B cell (primary cell): ENCODE measurements around the gene FUT6. TPM values are rescaled to one million over a fixed set of nuclear protein-coding genes. Genes with fewer than 3 reads are reported as not detected.
"Not testable (repeated sequence)": the region's sequence is repeated elsewhere in the genome, so short reads cannot be mapped to it uniquely, and the experiment has no call there.

Experiments used
- ATAC-seq: fragments of 200-7000 bp; cut with Tn5 transposase; one replicate; pipeline ENCODE4 v1.10.0; 2021; ENCODE audit warnings: low read depth, mild to moderate bottlenecking, moderate number of reproducible peaks, moderate library complexity
- CTCF ChIA-PET: fragments of 350-600 bp; sonication (Branson Sonifier 250); formaldehyde crosslinking; loops from one replicate; lab custom pipeline; 2021; ENCODE audit warnings: antibody characterized with exemption, inconsistent platforms; lab: Charles Lee
- POLR2A ChIA-PET: fragments of 350-600 bp; sonication (Branson Sonifier 250); formaldehyde crosslinking; loops from one replicate; lab custom pipeline; 2021; ENCODE audit warnings: antibody characterized with exemption; lab: Charles Lee
- DNase-seq: peaks from one replicate; pipeline ENCODE4 v3.0.0; 2013
- H2AFZ ChIP-seq: 2 replicates; pipeline ENCODE4 v1.6.1; 2012; ENCODE audit warnings: mild to moderate bottlenecking, low read depth, low read length; ENCODE audit not compliant: insufficient read depth, poor library complexity, severe bottlenecking
- H3K27ac ChIP-seq, 2 donors: 1 replicate in 1 of 2; 2 replicates in 1 of 2; pipeline ENCODE4 v1.5.1; 2012 to 2013; ENCODE audit warnings: low read length in 2 of 2, mild to moderate bottlenecking in 2 of 2, moderate library complexity in 1 of 2
- H3K27me3 ChIP-seq, 4 experiments: fragments of 200-600 bp in 1 of 4; sonication (generic) in 1 of 4; replicated peaks in 1 of 4; 1 replicate in 2 of 4; 2 replicates in 2 of 4; pipeline versions ENCODE4 v1.6.1 to v1.7.0; 2013 to 2016; ENCODE audit warnings: low read length in 3 of 4, mild to moderate bottlenecking in 2 of 4, mixed read lengths in 1 of 4, moderate library complexity in 1 of 4; ENCODE audit not compliant: insufficient read depth in 4 of 4, control insufficient read depth in 3 of 4; ENCODE audit errors: control extremely low read depth in 1 of 4
- H3K36me3 ChIP-seq, 2 experiments: replicated peaks in 1 of 2; 1 replicate in 1 of 2; 2 replicates in 1 of 2; pipeline versions ENCODE4 v1.6.1 to v1.7.1; 2013; ENCODE audit warnings: low read length in 1 of 2; ENCODE audit not compliant: insufficient read depth in 2 of 2, control insufficient read depth in 1 of 2; ENCODE audit errors: control extremely low read depth in 1 of 2, extremely low read depth in 1 of 2
- H3K4me1 ChIP-seq, 2 donors: fragments of 200-600 bp in 1 of 2; sonication (generic) in 1 of 2; 1 replicate in 1 of 2; 2 replicates in 1 of 2; pipeline versions ENCODE4 v1.5.1 to v1.6.1; 2013 to 2017; ENCODE audit warnings: low read length in 2 of 2; ENCODE audit not compliant: control insufficient read depth in 2 of 2, insufficient read depth in 2 of 2
- H3K4me2 ChIP-seq: replicated peaks from 2 replicates; pipeline ENCODE3; 2012; ENCODE audit warnings: mild to moderate bottlenecking, low read depth, low read length; ENCODE audit not compliant: poor library complexity, severe bottlenecking
- H3K4me3 ChIP-seq, 5 experiments: fragments of 200-600 bp in 1 of 5; sonication (generic) in 1 of 5; 1 replicate in 3 of 5; 2 replicates in 2 of 5; pipeline versions ENCODE4 v1.5.1 to v1.7.0; 2011 to 2016; ENCODE audit warnings: low read length in 4 of 5, mild to moderate bottlenecking in 4 of 5, low read depth in 2 of 5, control low read depth in 1 of 5, moderate library complexity in 1 of 5; ENCODE audit not compliant: insufficient read depth in 1 of 5; ENCODE audit errors: control extremely low read depth in 1 of 5, extremely low read depth in 1 of 5
- H3K79me2 ChIP-seq: fragments of 200-600 bp; sonication (generic); one replicate; pipeline ENCODE4 v1.6.0; 2016; ENCODE audit warnings: low read length; ENCODE audit not compliant: control insufficient read depth, insufficient read depth
- H3K9ac ChIP-seq: fragments of 200-600 bp; sonication (generic); 2 replicates; pipeline ENCODE4 v1.6.1; 2017; ENCODE audit warnings: mild to moderate bottlenecking, low read length, moderate library complexity
- H3K9me3 ChIP-seq, 3 donors: one replicate each; pipeline versions ENCODE4 v1.6.1 to v1.7.1; 2013; ENCODE audit warnings: low read length in 2 of 3; ENCODE audit not compliant: control insufficient read depth in 2 of 3, insufficient read depth in 1 of 3; ENCODE audit errors: control extremely low read depth in 1 of 3
- H4K20me1 ChIP-seq: 2 replicates; pipeline ENCODE4 v1.6.0; 2012; ENCODE audit warnings: mild to moderate bottlenecking, low read length; ENCODE audit not compliant: insufficient read depth, control insufficient read depth, poor library complexity, severe bottlenecking
- H3K27ac Mint-ChIP-seq: one replicate; pipeline ENCODE4 v1.8.0; 2021; ENCODE audit warnings: mixed read lengths
- H3K27me3 Mint-ChIP-seq: one replicate; pipeline ENCODE4 v1.8.0; 2021; ENCODE audit warnings: mixed read lengths
- H3K4me1 Mint-ChIP-seq: one replicate; pipeline ENCODE4 v1.8.0; 2021; ENCODE audit warnings: mixed read lengths
- H3K4me3 Mint-ChIP-seq: one replicate; pipeline ENCODE4 v1.8.0; 2021; ENCODE audit warnings: mixed read lengths
- H3K9me3 Mint-ChIP-seq: one replicate; pipeline ENCODE4 v1.8.0; 2022; ENCODE audit warnings: mixed read lengths; ENCODE audit not compliant: insufficient read depth
- CTCF ChIP-seq: fragments of 200-600 bp; IDR thresholded peaks from one replicate; pipeline ENCODE4 v1.8.0; 2022; ENCODE audit warnings: antibody characterized with exemption, mild to moderate bottlenecking
- EZH2 ChIP-seq: IDR thresholded peaks from 2 replicates; pipeline ENCODE4 v1.6.1; 2012; ENCODE audit warnings: borderline replicate concordance, low read depth, mild to moderate bottlenecking, moderate library complexity, low read length; ENCODE audit not compliant: insufficient read depth, poor library complexity, severe bottlenecking
- WGBS: methylation state at CpG from one replicate; pipeline ENCODE4 v1.1.5; 2013; ENCODE audit warnings: missing lambda C conversion rate; ENCODE audit not compliant: insufficient coverage; 5-methylcytosine and 5-hydroxymethylcytosine counted together
- intact Hi-C: fragments of 100-400 bp; cut with micrococcal nuclease; formaldehyde crosslinking; loops from one replicate; pipeline ENCODE4 v1.10.0; 2022
- polyA plus RNA-seq: library from polyadenylated mRNA; depleted of rRNA; stranded (reverse); fragments of >200 nt; gene quantifications from 2 replicates; pipeline ENCODE4 v1.2.3, GENCODE V29; 2012
- total RNA-seq, 2 donors: library from RNA; stranded (reverse); fragments of 120-200 nt in 1 of 2; gene quantifications; 1 replicate in 1 of 2; 2 replicates in 1 of 2; pipeline versions ENCODE4 v1.2.3 to v1.2.4, GENCODE V29; 2013 to 2022

FUT6 gene
- total and polyA plus RNA-seq, 2 donors (not counting 1 experiment from before 2014, with no cell fraction given): 0.03 TPM; not detected in 1

- POLR2A ChIA-PET: no interaction called here
- intact Hi-C loops: no loop called here
- no peak for DNase-seq
- peaks cover 3% of the 10 kb centered on the region for H3K27me3 Mint-ChIP-seq
- H3K4me1 Mint-ChIP-seq: no peaks in the 10 kb centered on the region
- Histone ChIP-seq H2AFZ (no peak overlapping the region), H4K20me1 (no peaks in the 10 kb centered on the region), H3K36me3 (no peaks in the 10 kb centered on the region), H3K9ac (no peak overlapping the region), H3K9me3 (peaks cover 0 to 3% (median 0%) of the 10 kb centered on the region in 3 donors), H3K4me1 (no peaks in the 10 kb centered on the region), H3K4me2 (no peak overlapping the region), H3K79me2 (no peaks in the 10 kb centered on the region), H3K4me3 (no peak overlapping the region), H3K27ac (no peak overlapping the region), H3K27me3 (peaks cover 0 to 9% (median 0%) of the 10 kb centered on the region in 4 experiments)
- ATAC-seq: no peak
- no peak for TF ChIP-seq CTCF
- TF ChIP-seq EZH2: no peak
- WGBS: 93% methylated on average over 14 of the region's 21 CpGs
- CTCF ChIA-PET: no interaction called here
- H3K27ac Mint-ChIP-seq: no peak overlapping the region
- no peak overlapping the region for H3K4me3 Mint-ChIP-seq
- H3K9me3 Mint-ChIP-seq: no peaks in the 10 kb centered on the region
Measured at GRCh38 chr19:5843295-5843927, 3.9 kb upstream of the FUT6 start.

DNA sequence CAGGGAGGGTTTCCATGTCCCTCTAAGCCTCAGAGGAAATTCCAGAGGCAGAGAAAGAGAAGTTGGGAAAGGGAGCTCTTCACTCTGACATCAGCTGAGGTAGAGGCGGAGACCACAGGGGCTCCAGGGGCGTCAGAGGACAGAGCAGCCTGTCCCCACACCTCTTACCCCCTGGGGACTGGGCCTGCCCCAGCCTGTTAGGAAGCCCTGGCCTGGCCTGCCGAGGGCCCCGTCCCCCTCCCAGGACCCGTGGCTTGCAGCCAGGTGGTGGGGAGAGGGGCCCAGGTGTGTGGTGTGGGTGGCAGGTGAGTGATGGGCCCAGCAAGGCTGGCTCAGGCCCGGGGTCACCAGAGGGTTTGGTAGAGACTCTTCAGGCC is 2.2 kb upstream of the FUT6 start:
- CTCF ChIA-PET, H3K27ac ChIP-seq, H3K79me2 ChIP-seq, H3K4me1 Mint-ChIP-seq, H3K36me3 ChIP-seq, H3K9me3 ChIP-seq, H2AFZ ChIP-seq, POLR2A ChIA-PET, H3K4me1 ChIP-seq, intact Hi-C loops, H3K4me3 Mint-ChIP-seq, H3K27ac Mint-ChIP-seq, H3K4me2 ChIP-seq, H3K27me3 Mint-ChIP-seq, ATAC-seq, H4K20me1 ChIP-seq, DNase-seq, H3K4me3 ChIP-seq, H3K9me3 Mint-ChIP-seq, H3K9ac ChIP-seq: not testable (repeated sequence)
- H3K27me3 ChIP-seq: peaks cover 0 to 13% (median 0%) of the 10 kb centered on the region in 4 experiments
- WGBS: no CpG with 5 or more reads among the region's 6 CpGs
